PC-3 (cell line): Measurements from ENCODE around the gene SH3PXD2A. TPM values are rescaled to one million over a fixed set of nuclear protein-coding genes. Genes with fewer than 3 reads are reported as not detected.
"Not testable (repeated sequence)": the region's sequence is repeated elsewhere in the genome, so short reads cannot be mapped to it uniquely, and the experiment has no call there.

Experiments used
- ATAC-seq: fragments of 200-7000 bp; cut with Tn5 transposase; 2 replicates; pipeline ENCODE4 v1.9.1; 2020; ENCODE audit warnings: mild to moderate bottlenecking, moderate library complexity
- BruUV-seq: library from RNA; stranded (reverse); fragments of 400-500 nt; replicated peaks from 2 replicates; lab custom pipeline; 2021; lab: Mats Ljungman, UMichigan
- CTCF ChIA-PET: fragments of 300-600 bp; sonication (Branson Sonifier 250); formaldehyde crosslinking; loops from one replicate; lab custom pipeline; 2022; ENCODE audit warnings: antibody characterized with exemption; lab: Charles Lee
- POLR2A ChIA-PET: fragments of 300-600 bp; sonication (Branson Sonifier 250); formaldehyde crosslinking; loops from one replicate; lab custom pipeline; 2022; ENCODE audit warnings: antibody characterized with exemption; ENCODE audit not compliant: unreplicated experiment; lab: Charles Lee
- DNase-seq: peaks from one replicate; pipeline ENCODE4 v3.0.0-alpha.2; 2015
- H2AFZ ChIP-seq: fragments of 300-600 bp; sonication (generic); 2 replicates; pipeline ENCODE4 v1.6.0; 2016; ENCODE audit warnings: antibody characterized with exemption, low read length
- H3F3A ChIP-seq: fragments of 300-600 bp; sonication (generic); one replicate; pipeline ENCODE4 v1.6.0; 2017; ENCODE audit warnings: antibody characterized with exemption, low read length, control low read depth, mild to moderate bottlenecking; ENCODE audit not compliant: unreplicated experiment
- H3K27ac ChIP-seq: fragments of 300-600 bp; sonication (generic); 2 replicates; pipeline ENCODE4 v1.5.1; 2016; ENCODE audit warnings: mild to moderate bottlenecking, low read length
- H3K27me3 ChIP-seq: fragments of 300-600 bp; sonication (generic); 2 replicates; pipeline ENCODE4 v1.6.1; 2016; ENCODE audit warnings: low read length, mixed read lengths
- H3K36me3 ChIP-seq: fragments of 300-600 bp; sonication (generic); 2 replicates; pipeline ENCODE4 v1.6.1; 2016; ENCODE audit warnings: low read depth, mixed run types, low read length, mixed read lengths
- H3K4me1 ChIP-seq: fragments of 300-600 bp; sonication (generic); 2 replicates; pipeline ENCODE4 v1.5.1; 2016; ENCODE audit warnings: low read length; ENCODE audit not compliant: insufficient read depth
- H3K4me2 ChIP-seq: fragments of 300-600 bp; sonication (generic); 2 replicates; pipeline ENCODE4 v1.6.0; 2016; ENCODE audit warnings: low read length
- H3K4me3 ChIP-seq: fragments of 300-600 bp; sonication (generic); 2 replicates; pipeline ENCODE4 v1.5.1; 2016; ENCODE audit warnings: mild to moderate bottlenecking, low read length, mixed read lengths
- H3K79me2 ChIP-seq: fragments of 300-600 bp; sonication (generic); 2 replicates; pipeline ENCODE4 v1.6.1; 2017; ENCODE audit warnings: low read length, mixed read lengths
- H3K9ac ChIP-seq: fragments of 300-600 bp; sonication (generic); 2 replicates; pipeline ENCODE4 v1.6.0; 2016; ENCODE audit warnings: mild to moderate bottlenecking, low read length
- H3K9me2 ChIP-seq: fragments of 300-600 bp; sonication (generic); replicated peaks from 2 replicates; pipeline ENCODE4 v1.6.1; 2016; ENCODE audit warnings: mixed run types, low read length, mixed read lengths
- H3K9me3 ChIP-seq: fragments of 300-600 bp; sonication (generic); 2 replicates; pipeline ENCODE4 v1.6.1; 2016; ENCODE audit warnings: low read length, mixed read lengths
- H4K20me1 ChIP-seq: fragments of 300-600 bp; sonication (generic); 2 replicates; pipeline ENCODE4 v1.6.1; 2016; ENCODE audit warnings: low read length, mixed read lengths
- CTCF ChIP-seq: fragments of 300-600 bp; sonication (generic); conservative IDR thresholded peaks from 2 replicates; pipeline ENCODE4 v1.5.1; 2017; ENCODE audit warnings: antibody characterized with exemption, low read depth, mild to moderate bottlenecking, low read length
- EZH2 ChIP-seq: fragments of 300-600 bp; sonication (generic); IDR thresholded peaks from one replicate; pipeline ENCODE4 v1.6.1; 2017; ENCODE audit warnings: antibody characterized with exemption, mild to moderate bottlenecking, low read length; ENCODE audit not compliant: unreplicated experiment
- EZH2phosphoT487 ChIP-seq: fragments of 300-600 bp; sonication (generic); IDR thresholded peaks from 2 replicates; pipeline ENCODE4 v1.6.1; 2018; ENCODE audit warnings: mild to moderate bottlenecking, antibody characterized with exemption, low read length, borderline replicate concordance
- intact Hi-C: fragments of 100-400 bp; cut with micrococcal nuclease; formaldehyde crosslinking; loops from 2 replicates; pipeline ENCODE4 v1.9.0; 2023
- total RNA-seq: library from RNA; depleted of rRNA; stranded (reverse); fragments of >200 nt; gene quantifications from 2 replicates; pipeline ENCODE4 v1.2.3, GENCODE V29; 2014

SH3PXD2A gene
- total RNA-seq, 1 experiment from 2014 or later = 3.4 TPM

GRCh38 chr10:103845972-103846371 lies 9.4 kb downstream of the SH3PXD2A start:
- no peak overlapping the region for H3K27ac ChIP-seq

GRCh38 chr10:103845346-103845745 lies 10.0 kb downstream of the SH3PXD2A start:
- not testable (repeated sequence) for H3K79me2 ChIP-seq, H4K20me1 ChIP-seq
- H3K4me1 ChIP-seq = peaks cover 18% of the 10 kb centered on the region

More at GRCh38 chr10:103845972-103846371, 9.4 kb downstream of the SH3PXD2A start:
- Histone ChIP-seq H3K79me2 (0 out of 2 replicates have a peak, but pooled peaks cover 3% of the 10 kb centered on the region), H3K36me3 (no peaks in the 10 kb centered on the region), H3K4me2 (no peak overlapping the region), H2AFZ (no peak overlapping the region), H3K4me3 (no peak overlapping the region), H4K20me1 (no peaks in the 10 kb centered on the region), H3K9ac (no peak overlapping the region), H3K9me2 (no peaks in the 10 kb centered on the region), H3K27me3 (no peaks in the 10 kb centered on the region), H3F3A (no peaks in the 10 kb centered on the region), H3K4me1 (peaks cover 24% of the 10 kb centered on the region), H3K9me3 (no peaks in the 10 kb centered on the region)
- CTCF ChIA-PET = no interaction called here
- DNase-seq = no peak
- ATAC-seq = no peak
- POLR2A ChIA-PET = no interaction called here
- BruUV-seq = no TSS peak
- intact Hi-C loops = no loop called here
- TF ChIP-seq EZH2phosphoT487 (no peak), EZH2 (no peak), CTCF (no peak)

GRCh38 chr10:103843854-103844570 lies 11.4 kb downstream of the SH3PXD2A start:
- no peaks in the 10 kb centered on the region for H3K36me3 ChIP-seq
- intact Hi-C loops = no loop called here
- CTCF ChIA-PET = no interaction called here

More at GRCh38 chr10:103845346-103845745, 10.0 kb downstream of the SH3PXD2A start:
- H3K9ac ChIP-seq, H3K9me2 ChIP-seq, H3K4me2 ChIP-seq, CTCF ChIA-PET, intact Hi-C loops, ATAC-seq, BruUV-seq, H3K27ac ChIP-seq, H3K36me3 ChIP-seq, H3K4me3 ChIP-seq, H3K9me3 ChIP-seq, H3K27me3 ChIP-seq, H2AFZ ChIP-seq, DNase-seq, POLR2A ChIA-PET, H3F3A ChIP-seq: not testable (repeated sequence)

More at GRCh38 chr10:103843854-103844570, 11.4 kb downstream of the SH3PXD2A start:
- Histone ChIP-seq H3K27ac (no peak overlapping the region), H2AFZ (no peak overlapping the region), H3K4me1 (peaks cover 6% of the 10 kb centered on the region; the same call in 1 of the 2 replicates), H3K79me2 (0 out of 2 replicates have a peak, but pooled peaks cover under 1% of the 10 kb centered on the region), H3F3A (no peaks in the 10 kb centered on the region), H3K4me2 (no peak overlapping the region), H3K27me3 (no peaks in the 10 kb centered on the region), H3K9me3 (no peaks in the 10 kb centered on the region), H3K4me3 (no peak overlapping the region), H4K20me1 (no peaks in the 10 kb centered on the region), H3K9ac (no peak overlapping the region), H3K9me2 (no peaks in the 10 kb centered on the region)
- no peak for TF ChIP-seq EZH2phosphoT487
- TF ChIP-seq CTCF = no peak
- no peak for TF ChIP-seq EZH2
- POLR2A ChIA-PET = no interaction called here
- ATAC-seq (no peak), DNase-seq (no peak)
- no TSS peak for BruUV-seq
